Measurements from ENCODE around the gene DRD1.

DRD1 gene

GRCh38 chr5:175444060-175444904, at the start of gene DRD1:
DRD1 (minus strand) TSS chr5:175444182; CDS start chr5:175443099, 1,083 bp downstream.
- DNase-seq (ENCODE audit: low spot score): no peak

GRCh38 chr5:175493726-175494125, 49.7 kb upstream of the DRD1 start:
- DNase-seq (ENCODE audit: low spot score): no peak

- DNase-seq (ENCODE audit: low spot score): no peak
Observed at GRCh38 chr5:175493260-175493659, 49.3 kb upstream of the DRD1 start.

GRCh38 chr5:175491223-175491622, 47.2 kb upstream of the DRD1 start:
- DNase-seq (ENCODE audit: low spot score): no peak

GRCh38 chr5:175489693-175490443, 45.9 kb upstream of the DRD1 start:
- no peak for DNase-seq (ENCODE audit: low spot score)

GRCh38 chr5:175487514-175488222, 43.7 kb upstream of the DRD1 start:
- no peak for DNase-seq (ENCODE audit: low spot score)

GRCh38 chr5:175485631-175486030, 41.6 kb upstream of the DRD1 start:
- no peak for DNase-seq (ENCODE audit: low spot score)

- DNase-seq (ENCODE audit: low spot score): no peak
Observed at GRCh38 chr5:175484829-175485228, 40.8 kb upstream of the DRD1 start.

GRCh38 chr5:175484322-175484721, 40.3 kb upstream of the DRD1 start:
- DNase-seq (ENCODE audit: low spot score): no peak

GRCh38 chr5:175483337-175483736, 39.4 kb upstream of the DRD1 start:
- no peak for DNase-seq (ENCODE audit: low spot score)

- peak; percentile 9 for DNase-seq (ENCODE audit: low spot score)
Observed at GRCh38 chr5:175479125-175479881, 35.3 kb upstream of the DRD1 start.

- DNase-seq (ENCODE audit: low spot score): peak; percentile 59
Observed at GRCh38 chr5:175478384-175479124, 34.6 kb upstream of the DRD1 start, which contains the start of gene SFXN1. SFXN1 (plus strand) TSS chr5:175478560; CDS start chr5:175492104, 13,544 bp downstream.

GRCh38 chr5:175478008-175478383, 34.0 kb upstream of the DRD1 start:
- DNase-seq (ENCODE audit: low spot score): no peak

- no peak for DNase-seq (ENCODE audit: low spot score)
Observed at GRCh38 chr5:175477440-175477839, 33.5 kb upstream of the DRD1 start.

GRCh38 chr5:175475248-175475647, 31.3 kb upstream of the DRD1 start:
- DNase-seq (ENCODE audit: low spot score): no peak

- DNase-seq (ENCODE audit: low spot score): no peak
Observed at GRCh38 chr5:175472378-175472777, 28.4 kb upstream of the DRD1 start.

- DNase-seq (ENCODE audit: low spot score): no peak
Observed at GRCh38 chr5:175471628-175472027, 27.6 kb upstream of the DRD1 start.

- DNase-seq (ENCODE audit: low spot score): no peak
Observed at GRCh38 chr5:175471196-175471595, 27.2 kb upstream of the DRD1 start.

- DNase-seq (ENCODE audit: low spot score): no peak
Observed at GRCh38 chr5:175470781-175471180, 26.8 kb upstream of the DRD1 start.

GRCh38 chr5:175469916-175470315, 25.9 kb upstream of the DRD1 start:
- no peak for DNase-seq (ENCODE audit: low spot score)

GRCh38 chr5:175468892-175469291, 24.9 kb upstream of the DRD1 start:
- no peak for DNase-seq (ENCODE audit: low spot score)

All from hematopoietic multipotent progenitor cell treated with erythropoietin and hydrocortisone succinate and interleukin-3 and kit ligand, for 15 days (in vitro differentiated cells).